GOT3 (cell line): ENCODE measurements around the gene KLHL29.

Experiments
- DNase-seq: peaks from one replicate; lab custom pipeline; 2025; ENCODE audit warnings: mixed read lengths; lab: John Stamatoyannopoulos, UW

KLHL29 gene

GRCh38 chr2:23571527-23572282 is 186.7 kb downstream of the KLHL29 start:
- no peak for DNase-seq

- DNase-seq, result no peak
Measured at GRCh38 chr2:23574919-23575654, 190.1 kb downstream of the KLHL29 start.

DNA sequence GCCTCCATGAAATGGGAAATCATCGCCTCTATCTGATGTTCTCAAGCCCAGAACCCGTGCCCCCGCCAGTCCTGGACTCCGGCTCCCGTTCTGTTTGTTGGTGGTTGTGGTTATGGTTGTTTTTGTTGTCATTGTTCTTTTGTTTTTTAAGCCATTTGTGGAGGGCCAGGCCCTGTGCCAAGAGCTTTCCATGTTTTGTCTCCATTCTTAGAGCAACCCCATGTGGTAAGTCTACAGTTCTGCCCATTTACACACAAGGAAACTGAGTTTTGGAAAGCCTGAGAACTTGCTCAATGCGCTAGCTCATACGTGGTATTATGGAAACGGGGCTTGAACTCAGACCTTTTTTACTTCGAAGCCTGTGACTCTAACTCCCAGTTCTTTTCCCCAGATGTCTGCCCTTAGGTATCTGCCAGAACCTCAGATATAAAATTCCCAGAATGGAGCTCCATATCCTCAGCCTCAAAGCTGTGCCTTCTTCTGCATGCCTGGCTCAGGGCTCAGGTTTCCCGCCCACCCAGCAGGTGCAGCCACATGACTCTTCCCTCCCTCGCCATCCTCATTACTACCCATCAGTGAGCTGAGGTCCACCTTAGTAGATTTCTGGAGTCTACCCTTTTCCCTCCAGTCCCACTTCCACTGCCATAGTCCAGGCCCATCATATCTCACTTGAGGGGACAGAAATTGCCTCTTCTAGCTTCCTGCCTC is 194.1 kb downstream of the KLHL29 start:
- DNase-seq, result no peak

DNA sequence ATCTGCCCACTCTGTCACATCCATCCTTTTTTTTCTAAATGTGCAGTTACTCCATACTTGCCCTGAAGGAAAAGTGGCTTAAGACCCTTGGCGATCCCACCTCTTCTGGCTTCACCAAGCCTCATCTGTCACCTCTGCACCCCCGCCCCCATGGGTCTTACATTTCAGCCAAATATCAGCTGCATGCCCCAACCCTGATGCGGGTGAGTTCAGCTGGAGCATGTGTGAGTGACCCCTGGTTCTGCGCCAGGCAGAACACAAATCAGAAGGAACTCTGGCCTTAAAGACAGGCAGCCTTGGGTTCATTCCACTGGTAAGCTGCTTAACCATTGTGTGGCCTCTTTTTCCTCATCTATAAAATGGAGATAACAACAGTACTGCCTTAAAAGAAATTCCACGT is 194.7 kb downstream of the KLHL29 start:
- no peak for DNase-seq

- DNase-seq, result no peak
Measured at GRCh38 chr2:23583467-23583866, 198.5 kb downstream of the KLHL29 start.

- no peak for DNase-seq
Measured at GRCh38 chr2:23584054-23584745, 199.2 kb downstream of the KLHL29 start.

DNA sequence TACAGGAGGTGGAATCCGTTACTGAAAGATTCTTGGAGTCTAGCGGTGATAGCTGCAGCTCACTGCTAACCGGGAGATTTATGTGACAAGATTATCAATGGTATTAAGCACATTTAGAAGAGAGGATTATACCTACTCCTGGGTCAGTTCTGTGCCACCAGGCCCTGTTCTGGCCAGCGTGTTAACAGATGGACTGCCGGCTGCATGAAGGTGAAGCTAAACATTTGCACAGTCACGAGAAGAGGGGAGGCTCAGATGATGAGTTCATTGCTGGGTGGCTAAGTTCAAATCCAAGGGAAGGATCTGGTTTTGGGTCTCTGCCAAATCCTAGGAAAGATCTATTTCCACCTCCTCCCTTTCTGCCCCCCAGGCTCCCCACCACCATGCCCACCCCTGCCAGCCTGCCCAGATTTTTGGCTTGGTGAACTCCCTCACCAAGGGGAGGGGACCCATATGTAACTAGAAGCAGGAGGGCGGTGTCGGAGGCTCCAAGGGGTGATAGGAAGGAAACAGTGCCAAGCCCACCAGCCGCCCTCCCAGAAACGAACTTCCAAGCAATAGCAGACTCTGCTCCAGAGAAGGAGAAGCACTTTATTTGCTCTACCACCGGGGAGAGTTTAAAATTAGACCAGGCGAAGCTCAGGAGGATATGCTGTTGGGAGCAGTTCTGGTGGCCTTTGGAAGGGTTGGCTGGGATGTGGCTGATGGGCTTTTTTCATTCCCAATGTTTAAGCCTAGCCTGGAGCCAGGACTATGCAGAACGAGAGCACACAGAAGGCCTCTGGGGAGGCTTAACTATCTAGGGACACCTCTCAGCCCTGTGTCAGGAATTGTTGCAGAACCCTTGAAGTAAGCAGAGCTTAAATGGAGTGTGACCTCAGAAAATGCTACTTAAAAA is 200.5 kb downstream of the KLHL29 start:
- no peak for DNase-seq

GRCh38 chr2:23586741-23587306 is 201.8 kb downstream of the KLHL29 start:
- no peak for DNase-seq

- DNase-seq, result no peak
Measured at GRCh38 chr2:23587341-23587880, 202.4 kb downstream of the KLHL29 start.

GRCh38 chr2:23588106-23588505 is 203.1 kb downstream of the KLHL29 start:
- no peak for DNase-seq

GRCh38 chr2:23588508-23589201 is 203.7 kb downstream of the KLHL29 start:
- no peak for DNase-seq

- DNase-seq, result no peak
Measured at GRCh38 chr2:23589220-23589647, 204.3 kb downstream of the KLHL29 start.

DNA sequence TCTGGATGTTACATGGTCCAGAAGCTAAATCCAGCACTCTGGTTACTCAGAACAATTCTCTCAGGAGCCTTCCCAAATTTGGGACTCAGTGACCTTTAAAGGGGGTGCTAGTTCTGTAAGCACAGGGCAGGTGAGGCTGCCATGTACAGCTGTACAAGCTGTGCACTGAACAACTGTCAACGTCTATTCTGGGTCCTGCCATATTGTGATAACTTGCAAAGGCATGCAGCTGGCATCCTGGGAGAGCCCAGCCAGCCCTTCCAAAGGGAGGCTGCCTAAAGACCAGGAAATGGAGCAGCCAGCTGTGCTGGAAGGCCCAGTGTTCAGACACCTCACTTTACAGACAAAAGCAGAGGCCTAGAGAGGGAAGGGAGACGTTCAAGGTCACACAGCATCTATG is 204.8 kb downstream of the KLHL29 start:
- no peak for DNase-seq

GRCh38 chr2:23590241-23590869 is 205.4 kb downstream of the KLHL29 start:
- DNase-seq, result no peak

DNA sequence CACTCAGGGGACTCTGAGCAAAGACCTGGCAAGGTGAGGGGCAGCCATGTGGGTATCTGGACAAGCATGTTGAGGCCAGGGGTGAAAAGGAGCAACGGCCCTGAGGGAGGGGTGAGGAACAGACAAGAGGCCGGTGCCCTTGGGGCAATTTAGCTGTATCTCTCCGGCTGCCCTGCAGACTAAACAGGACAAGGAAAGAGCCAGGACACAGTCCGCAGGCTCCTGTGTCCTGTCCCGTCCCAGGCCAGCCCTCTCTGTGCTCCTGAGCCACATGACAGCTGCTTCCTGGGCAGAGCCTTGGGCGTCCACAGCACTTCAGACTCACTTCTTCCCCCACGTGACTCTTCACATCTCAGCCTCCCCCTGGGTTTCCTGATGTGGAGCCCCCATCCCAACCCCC is 206.1 kb downstream of the KLHL29 start:
- no peak for DNase-seq

DNA sequence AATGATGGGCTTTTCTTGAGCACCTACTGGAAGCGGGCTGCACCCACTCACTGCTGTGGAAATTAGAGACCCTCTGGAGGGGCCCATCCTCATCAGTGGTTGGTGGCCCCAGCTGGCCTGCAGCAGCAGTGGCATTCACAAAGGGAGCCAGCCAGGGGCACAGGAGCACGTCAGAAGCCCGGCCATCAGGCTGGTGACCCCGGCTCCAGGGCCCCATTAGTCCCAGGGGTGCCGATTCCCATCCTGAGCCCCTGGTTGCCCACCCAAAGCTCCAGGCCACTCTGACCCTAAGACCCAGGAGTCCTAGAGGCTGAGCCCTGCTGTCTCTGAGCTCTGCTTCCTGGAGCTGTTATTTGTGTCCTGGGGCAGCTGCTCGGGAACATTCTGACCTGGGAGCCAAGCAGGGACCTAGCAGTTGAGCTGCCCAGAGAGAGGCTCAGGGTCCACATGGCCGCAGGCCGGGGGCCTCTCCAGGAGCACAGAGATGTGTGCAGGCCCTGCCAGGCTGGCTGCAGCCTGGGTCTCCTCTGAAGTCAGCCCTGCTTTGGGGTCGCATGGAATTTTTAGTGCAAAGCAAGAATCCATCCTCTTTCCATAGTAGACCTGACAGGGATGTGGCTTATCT is 207.2 kb downstream of the KLHL29 start:
- DNase-seq, result no peak

DNA sequence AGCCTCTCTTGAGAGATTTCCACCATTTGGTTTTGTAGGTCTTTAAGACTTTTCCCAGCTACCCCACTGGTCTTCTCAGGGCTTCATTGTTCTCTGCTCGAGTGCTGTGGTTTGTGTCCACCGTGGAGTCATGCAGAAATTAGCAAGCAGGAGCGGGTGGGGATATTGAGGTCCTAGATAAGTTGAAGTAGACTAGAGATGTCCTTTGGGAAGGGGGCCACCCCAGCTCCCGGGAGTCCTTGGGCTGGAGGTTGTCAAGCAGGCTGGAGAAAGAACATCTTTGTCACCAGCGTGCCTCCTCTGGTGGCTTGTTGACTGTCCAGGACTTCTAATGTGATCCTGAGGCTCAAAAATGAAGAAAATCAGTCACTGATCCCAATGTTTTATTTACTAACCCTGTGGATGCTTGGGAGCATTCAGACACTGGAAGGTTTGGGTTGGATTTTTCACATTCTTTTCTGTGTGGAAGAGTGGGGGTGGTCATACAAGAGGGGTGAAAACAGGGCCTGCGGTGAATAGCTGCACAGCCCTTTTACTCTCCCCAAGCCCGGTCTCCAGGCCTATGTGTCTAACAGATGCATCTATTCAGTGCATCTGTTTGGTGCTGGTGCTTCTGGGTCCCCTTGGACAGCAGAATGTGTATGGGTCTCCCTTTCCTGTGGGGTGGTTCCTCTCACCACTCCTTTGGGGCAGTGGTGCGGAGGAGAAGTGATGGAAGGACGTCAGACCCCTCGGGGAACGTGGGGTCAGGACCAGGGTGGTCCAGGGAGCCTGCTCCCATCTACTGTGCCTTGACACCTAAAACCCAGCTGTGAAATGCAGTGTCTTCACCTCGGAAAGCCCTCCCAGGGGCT is 208.1 kb downstream of the KLHL29 start:
- DNase-seq, result no peak
